NCI-H345 (cell line): ENCODE measurements around the gene AIG1.

ENCODE experiments used
- DNase-seq: peaks from one replicate; lab custom pipeline; 2025; lab: John Stamatoyannopoulos, UW

Gene AIG1

GRCh38 chr6:143097224-143097795, 36.6 kb downstream of the AIG1 start:
- no peak for DNase-seq

GRCh38 chr6:143098054-143098671, 37.5 kb downstream of the AIG1 start:
- no peak for DNase-seq

DNA sequence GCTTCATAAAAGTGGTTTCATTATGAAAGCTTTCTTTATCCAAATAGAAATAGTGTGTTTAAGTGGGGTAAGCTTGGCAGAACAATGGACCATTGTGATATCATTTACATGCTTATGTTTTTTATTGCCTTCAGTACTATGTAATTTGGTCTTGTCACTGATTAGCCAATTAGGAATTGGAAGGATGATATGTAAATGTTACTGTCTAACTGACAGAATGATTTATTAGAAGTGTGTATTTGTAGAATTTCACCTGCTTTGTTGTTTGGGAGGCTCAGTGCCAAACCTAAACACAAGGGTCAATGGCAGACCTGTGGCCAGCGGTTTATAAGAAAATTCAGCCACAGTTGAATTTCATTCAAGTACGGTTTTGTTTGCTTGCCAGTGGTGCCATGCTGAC, 39.0 kb downstream of the AIG1 start:
- no peak for DNase-seq

- DNase-seq, result no peak
Observed at GRCh38 chr6:143100429-143100828, 39.7 kb downstream of the AIG1 start.

GRCh38 chr6:143103916-143104315, 43.2 kb downstream of the AIG1 start:
- no peak for DNase-seq

GRCh38 chr6:143107440-143107839, 46.8 kb downstream of the AIG1 start:
- no peak for DNase-seq

DNA sequence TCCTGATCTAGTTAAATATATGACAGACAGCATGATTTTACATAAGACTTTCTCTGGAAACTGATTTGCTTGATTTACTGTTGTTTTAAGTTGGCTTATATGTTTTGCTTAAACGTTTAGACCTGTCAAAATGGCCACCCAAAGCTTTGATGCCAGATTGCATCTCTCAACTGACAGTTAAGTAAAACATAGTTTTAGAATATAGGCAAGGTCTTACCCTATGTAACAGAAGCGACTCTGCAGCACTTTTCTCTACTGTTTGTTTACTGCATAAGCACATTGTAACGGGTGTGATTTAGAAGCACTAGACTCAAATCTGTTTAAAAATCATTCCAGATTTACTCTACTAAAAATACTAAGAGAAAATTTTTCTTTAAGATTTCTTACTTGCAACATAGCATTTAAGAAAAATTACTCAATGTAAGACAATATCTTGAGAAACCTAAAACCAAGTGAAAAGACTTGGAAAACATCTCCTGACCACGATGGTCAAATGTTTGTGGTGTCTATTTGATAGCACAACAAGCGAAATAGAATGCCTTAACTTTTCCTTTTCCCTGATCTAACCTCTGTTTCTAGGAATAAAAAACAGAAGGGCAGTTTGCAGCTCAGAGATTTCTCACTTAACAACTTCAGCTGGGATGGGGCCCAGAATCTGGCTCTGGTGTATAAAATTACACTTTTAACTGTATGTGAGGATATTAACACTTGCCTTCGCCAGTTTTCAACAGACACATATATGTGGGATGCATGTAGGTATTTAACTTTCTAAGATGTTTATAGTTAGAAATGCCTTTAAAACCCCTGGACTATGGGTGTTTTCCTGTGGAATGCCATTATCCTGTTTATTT, 47.4 kb downstream of the AIG1 start:
- no peak for DNase-seq

GRCh38 chr6:143109196-143109595, 48.5 kb downstream of the AIG1 start:
- DNase-seq, result no peak

DNA sequence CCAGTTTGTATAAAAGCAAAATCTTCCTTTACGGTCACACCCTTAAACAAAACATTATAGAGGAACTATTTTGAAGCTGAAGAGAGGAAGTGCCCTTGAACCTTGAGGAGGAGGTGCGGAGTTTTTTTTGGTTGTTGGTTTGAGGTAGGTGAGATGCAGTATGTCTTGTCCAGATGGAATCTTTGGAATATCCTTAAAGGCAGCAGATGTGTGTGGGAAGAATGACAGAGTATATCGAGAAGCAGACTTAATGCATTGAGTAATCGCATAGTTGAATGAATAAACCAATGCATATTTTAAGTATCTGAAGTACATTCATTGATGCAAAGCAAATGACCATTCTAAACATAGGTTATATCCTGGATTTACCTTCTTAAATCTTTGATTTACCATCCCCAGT, 49.9 kb downstream of the AIG1 start:
- no peak for DNase-seq

- no peak for DNase-seq
Observed at GRCh38 chr6:143110996-143111395, 50.3 kb downstream of the AIG1 start.

- DNase-seq, result no peak
Observed at GRCh38 chr6:143111443-143111842, 50.8 kb downstream of the AIG1 start.

DNA sequence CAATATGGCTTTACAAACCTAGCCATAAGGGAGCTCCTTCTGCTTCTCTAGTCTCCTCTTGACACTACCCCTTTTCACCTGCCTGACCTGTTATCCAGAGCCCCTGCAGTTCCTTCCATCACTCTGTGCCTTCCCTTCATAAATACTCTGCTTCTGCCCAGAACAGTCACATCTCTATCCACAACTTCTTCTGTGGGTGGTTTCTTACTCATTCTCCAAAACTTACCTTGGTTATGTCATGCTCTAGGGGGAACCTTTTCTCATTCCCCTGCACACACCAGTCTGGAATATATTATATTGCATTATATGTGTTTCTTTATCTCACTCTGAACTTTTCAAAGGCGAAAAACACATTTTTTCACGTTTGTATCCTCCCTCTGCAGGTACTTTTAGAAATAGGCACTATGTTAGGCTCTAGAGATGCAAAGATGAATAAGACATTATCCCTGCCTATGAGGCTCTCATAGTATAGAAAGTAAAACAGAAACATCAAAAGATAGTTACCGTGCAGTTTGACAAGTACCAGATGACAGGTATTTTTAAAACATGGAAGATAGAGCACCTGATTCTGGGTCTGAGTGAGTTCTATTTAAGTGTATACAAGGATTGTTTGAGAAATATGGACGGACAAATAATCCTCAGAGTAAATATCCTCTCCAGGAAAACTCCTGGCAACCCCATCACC, 51.5 kb downstream of the AIG1 start:
- no peak for DNase-seq

DNA sequence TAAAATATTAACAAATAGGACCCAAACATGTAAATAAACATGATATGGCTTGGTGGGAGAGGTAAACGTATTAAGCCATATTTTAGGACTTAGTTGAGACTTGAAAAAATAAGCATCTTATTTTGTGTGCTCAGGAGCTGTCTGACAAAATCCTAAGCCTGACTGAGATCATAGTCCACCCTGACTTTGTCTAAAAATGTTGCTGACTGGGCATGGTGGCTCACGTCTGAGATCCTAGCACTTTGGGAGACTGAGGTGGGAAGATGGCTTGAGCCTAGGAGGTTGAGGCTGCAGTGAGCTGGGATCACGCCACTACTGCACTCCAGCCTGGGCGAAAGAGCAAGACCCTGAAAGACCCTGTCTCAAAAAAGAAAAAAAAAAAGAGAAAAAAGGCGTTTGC, 52.1 kb downstream of the AIG1 start:
- DNase-seq, result no peak

GRCh38 chr6:143115728-143116127, 55.0 kb downstream of the AIG1 start:
- no peak for DNase-seq

- no peak for DNase-seq
Observed at GRCh38 chr6:143117108-143117507, 56.4 kb downstream of the AIG1 start.

DNA sequence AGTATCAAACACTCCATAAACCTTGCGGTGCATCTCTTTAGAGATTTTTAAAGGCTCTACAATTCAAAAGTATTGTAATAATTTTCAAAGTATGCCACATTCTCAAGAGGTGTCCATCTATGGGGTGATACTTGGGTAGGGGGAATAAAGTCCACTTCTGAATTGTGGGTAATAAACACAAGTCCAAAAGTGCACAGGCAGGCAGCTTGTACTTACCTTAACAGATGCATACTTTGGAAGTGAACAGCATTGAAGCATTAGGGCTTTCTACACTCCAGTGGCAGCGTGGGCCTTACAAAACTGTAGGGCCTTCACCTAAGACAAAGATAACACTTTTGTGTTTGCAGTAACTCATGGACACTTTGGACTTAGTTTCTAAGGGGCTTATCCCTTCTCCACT, 58.6 kb downstream of the AIG1 start:
- DNase-seq, result no peak

GRCh38 chr6:143123081-143123480, 62.4 kb downstream of the AIG1 start:
- no peak for DNase-seq

- DNase-seq, result no peak
Observed at GRCh38 chr6:143123941-143124340, 63.3 kb downstream of the AIG1 start.

DNA sequence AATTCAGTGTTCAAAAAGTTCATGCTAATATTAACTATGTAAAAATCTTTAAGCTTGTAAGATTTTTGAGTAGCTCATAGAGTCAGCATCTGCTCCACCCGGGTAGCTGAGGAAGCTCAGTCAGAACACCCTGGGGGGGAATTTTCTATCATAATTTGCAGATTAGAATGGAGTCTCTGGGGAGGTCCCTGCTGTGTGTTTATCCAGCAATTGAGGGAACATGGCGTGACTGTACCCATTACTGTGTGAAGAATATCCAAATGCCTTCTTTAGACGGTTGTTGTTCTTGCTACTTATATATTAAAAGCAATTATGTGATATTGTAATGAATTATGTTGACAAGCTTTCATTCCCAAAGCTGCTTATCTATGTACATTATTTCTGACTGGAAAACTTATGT, 64.8 kb downstream of the AIG1 start:
- DNase-seq, result no peak

DNA sequence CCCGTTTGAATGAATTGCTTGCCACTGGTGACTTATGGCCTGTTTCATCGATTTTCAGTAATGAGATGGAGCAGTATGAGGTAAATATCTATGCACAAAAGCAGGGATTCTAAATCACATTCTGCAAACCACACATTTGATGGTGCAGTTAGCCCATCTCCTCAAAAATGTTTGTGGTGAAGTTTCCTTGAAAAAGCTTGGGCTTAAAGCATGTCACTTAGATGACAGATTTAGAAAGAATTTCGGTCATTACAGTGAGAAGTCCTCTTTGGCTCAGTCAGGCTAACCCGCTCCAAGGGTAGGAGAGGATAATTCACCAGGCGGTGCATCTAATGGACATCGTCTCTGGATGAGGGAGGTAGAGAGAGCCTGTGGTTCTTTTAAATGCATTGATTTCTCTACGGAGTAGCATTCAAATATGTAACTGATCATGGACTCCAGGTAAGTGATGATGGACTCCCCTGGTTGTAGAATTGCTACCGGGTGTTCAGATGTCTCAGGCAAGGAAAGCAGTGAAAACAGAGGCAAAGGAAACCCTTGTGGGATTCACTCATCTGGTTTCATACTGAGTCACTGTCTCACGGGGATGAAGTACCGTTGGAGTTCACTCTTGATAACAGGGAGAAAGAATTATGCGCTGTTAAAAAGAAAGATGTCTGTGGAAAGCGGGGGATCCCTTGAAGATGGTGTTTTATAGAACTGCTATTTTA, 65.3 kb downstream of the AIG1 start:
- no peak for DNase-seq

DNA sequence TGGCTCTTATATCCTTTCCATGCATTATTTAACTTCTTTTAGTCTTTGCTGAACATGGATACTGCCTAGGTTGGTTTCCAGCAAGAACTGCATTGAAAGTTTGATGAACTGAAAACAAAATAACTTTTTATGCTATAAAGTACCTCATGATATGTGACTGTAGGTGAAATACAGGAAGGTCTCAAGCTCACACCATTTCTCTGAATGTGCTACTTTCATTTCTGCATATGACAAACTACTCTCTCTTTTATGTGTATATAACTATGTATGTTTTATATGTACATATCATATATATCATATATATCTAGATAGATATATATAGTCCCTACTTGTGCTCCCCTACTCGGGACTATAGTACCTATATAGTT, 65.9 kb downstream of the AIG1 start:
- DNase-seq, result no peak
